Hepatocyte (in vitro differentiated cells): Measurements from ENCODE around the gene IL16. TPM values are rescaled to one million over a fixed set of nuclear protein-coding genes. Genes with fewer than 3 reads are reported as not detected.

Experiments used
- DNase-seq: peaks from one replicate; pipeline ENCODE4 v3.0.0-alpha.2; 2016; ENCODE audit warnings: low spot score
- H2AFZ ChIP-seq: fragments of 200-600 bp; sonication (generic); 2 replicates; pipeline ENCODE4 v1.6.0; 2016; ENCODE audit warnings: antibody characterized with exemption, mild to moderate bottlenecking
- H3K27ac ChIP-seq: fragments of 200-600 bp; sonication (generic); 2 replicates; pipeline ENCODE4 v1.5.1; 2016; ENCODE audit warnings: mild to moderate bottlenecking
- H3K27me3 ChIP-seq: fragments of 200-600 bp; sonication (generic); 2 replicates; pipeline ENCODE4 v1.6.1; 2016
- H3K36me3 ChIP-seq: fragments of 200-600 bp; sonication (generic); replicated peaks from 2 replicates; pipeline ENCODE4 v1.5.1; 2016; ENCODE audit warnings: low read depth; ENCODE audit not compliant: insufficient read depth
- H3K4me1 ChIP-seq: fragments of 200-600 bp; sonication (generic); 2 replicates; pipeline ENCODE4 v1.5.1; 2016; ENCODE audit warnings: mild to moderate bottlenecking, moderate library complexity; ENCODE audit not compliant: insufficient read depth
- H3K4me2 ChIP-seq: fragments of 200-600 bp; sonication (generic); 2 replicates; pipeline ENCODE4 v1.6.0; 2016
- H3K4me3 ChIP-seq: fragments of 200-600 bp; sonication (generic); 2 replicates; pipeline ENCODE4 v1.5.1; 2016; ENCODE audit warnings: mild to moderate bottlenecking
- H3K79me2 ChIP-seq: fragments of 200-600 bp; sonication (generic); 2 replicates; pipeline ENCODE4 v1.6.0; 2017; ENCODE audit warnings: mild to moderate bottlenecking
- H3K9me2 ChIP-seq: fragments of 200-600 bp; sonication (generic); replicated peaks from 2 replicates; pipeline ENCODE4 v1.6.0; 2017; ENCODE audit warnings: mild to moderate bottlenecking; ENCODE audit not compliant: insufficient read depth
- H3K9me3 ChIP-seq: fragments of 200-600 bp; sonication (generic); 2 replicates; pipeline ENCODE4 v1.5.1; 2016; ENCODE audit warnings: low read depth, mild to moderate bottlenecking
- H4K20me1 ChIP-seq: fragments of 200-600 bp; sonication (generic); 2 replicates; pipeline ENCODE4 v1.6.0; 2016; ENCODE audit warnings: mild to moderate bottlenecking; ENCODE audit not compliant: insufficient read depth, poor library complexity, severe bottlenecking
- CTCF ChIP-seq: fragments of 200-600 bp; sonication (generic); IDR thresholded peaks from 2 replicates; pipeline ENCODE4 v1.5.1; 2016; ENCODE audit warnings: antibody characterized with exemption, mild to moderate bottlenecking; ENCODE audit not compliant: poor library complexity
- EZH2 ChIP-seq: fragments of 200-600 bp; sonication (generic); IDR thresholded peaks from 2 replicates; pipeline ENCODE4 v1.6.1; 2016; ENCODE audit warnings: antibody characterized with exemption, mild to moderate bottlenecking, borderline replicate concordance
- EZH2phosphoT487 ChIP-seq: fragments of 200-600 bp; sonication (generic); IDR thresholded peaks from one replicate; pipeline ENCODE4 v1.6.1; 2018; ENCODE audit warnings: antibody characterized with exemption, mild to moderate bottlenecking, low read depth, moderate library complexity; ENCODE audit not compliant: unreplicated experiment, severe bottlenecking
- WGBS: methylation state at CpG from one replicate; pipeline ENCODE4 v1.1.6; 2016; ENCODE audit warnings: low lambda C conversion rate; ENCODE audit errors: missing lambda C conversion rate; 5-methylcytosine and 5-hydroxymethylcytosine counted together
- polyA plus RNA-seq: library from polyadenylated mRNA; unstranded; fragments of >200 nt; fragmentation: Nextera tagmentation; extraction: Ambion mirVana; gene quantifications from 2 replicates; pipeline ENCODE4 v1.2.1, GENCODE V29; 2016
- total RNA-seq: library from RNA; depleted of rRNA; stranded (reverse); fragments of >200 nt; gene quantifications from 2 replicates; pipeline ENCODE4 v1.2.3, GENCODE V29; 2014

Gene IL16
- total and polyA plus RNA-seq, 2 experiments from 2014 or later = 1.1 to 2.4 TPM

GRCh38 chr15:81286621-81287121 is 90.0 kb downstream of the IL16 start:
- TF ChIP-seq EZH2phosphoT487 = no peak
- TF ChIP-seq CTCF = no peak
- TF ChIP-seq EZH2 = no peak
- H3K27me3 ChIP-seq = no peaks in the 10 kb centered on the region
- no peaks in the 10 kb centered on the region for H3K36me3 ChIP-seq
- no peak overlapping the region for H3K27ac ChIP-seq
- no peak overlapping the region for H3K4me2 ChIP-seq
- no peaks in the 10 kb centered on the region for H3K9me3 ChIP-seq
- H3K4me3 ChIP-seq = no peak overlapping the region
- DNase-seq = no peak
- H3K4me1 ChIP-seq = no peaks in the 10 kb centered on the region
- WGBS = 91% methylated on average over 2 of the region's 2 CpGs
- H3K79me2 ChIP-seq = no peaks in the 10 kb centered on the region
- no peaks in the 10 kb centered on the region for H4K20me1 ChIP-seq
- H3K9me2 ChIP-seq = no peaks in the 10 kb centered on the region
- H2AFZ ChIP-seq = no peak overlapping the region

- no peaks in the 10 kb centered on the region for H3K9me3 ChIP-seq
- 94% methylated on average over 3 of the region's 3 CpGs for WGBS
- TF ChIP-seq EZH2phosphoT487 = no peak
- TF ChIP-seq CTCF = no peak
- no peak for TF ChIP-seq EZH2
These were observed 91.4 kb downstream of the IL16 start for GRCh38 chr15:81288040-81288439.

GRCh38 chr15:81288616-81289015 is 91.9 kb downstream of the IL16 start:
- Histone ChIP-seq H3K36me3 (no peaks in the 10 kb centered on the region), H3K27me3 (no peaks in the 10 kb centered on the region), H3K4me1 (no peaks in the 10 kb centered on the region), H3K4me2 (no peak overlapping the region), H3K9me2 (no peaks in the 10 kb centered on the region), H3K9me3 (no peaks in the 10 kb centered on the region), H4K20me1 (no peaks in the 10 kb centered on the region), H2AFZ (no peak overlapping the region), H3K4me3 (no peak overlapping the region), H3K79me2 (no peaks in the 10 kb centered on the region), H3K27ac (no peak overlapping the region)
- no peak for TF ChIP-seq EZH2
- no peak for TF ChIP-seq EZH2phosphoT487
- no peak for TF ChIP-seq CTCF
- DNase-seq = no peak
- WGBS = 92% methylated on average over 8 of the region's 8 CpGs

More at GRCh38 chr15:81288040-81288439, 91.4 kb downstream of the IL16 start:
- Histone ChIP-seq H3K4me2 (no peak overlapping the region), H2AFZ (no peak overlapping the region), H3K27ac (no peak overlapping the region), H3K4me3 (no peak overlapping the region), H3K27me3 (no peaks in the 10 kb centered on the region), H3K79me2 (no peaks in the 10 kb centered on the region), H3K36me3 (no peaks in the 10 kb centered on the region), H4K20me1 (no peaks in the 10 kb centered on the region), H3K4me1 (no peaks in the 10 kb centered on the region), H3K9me2 (no peaks in the 10 kb centered on the region)
- DNase-seq = no peak

- Histone ChIP-seq H3K4me2 (no peak overlapping the region), H4K20me1 (no peaks in the 10 kb centered on the region), H3K4me3 (no peak overlapping the region), H3K4me1 (no peaks in the 10 kb centered on the region), H3K9me2 (no peaks in the 10 kb centered on the region), H3K79me2 (no peaks in the 10 kb centered on the region), H3K27ac (no peak overlapping the region), H3K9me3 (no peaks in the 10 kb centered on the region), H2AFZ (no peak overlapping the region), H3K27me3 (no peaks in the 10 kb centered on the region), H3K36me3 (no peaks in the 10 kb centered on the region)
- TF ChIP-seq EZH2 = no peak
- no peak for TF ChIP-seq CTCF
- no peak for TF ChIP-seq EZH2phosphoT487
- no peak for DNase-seq
- WGBS = 92% methylated on average over 4 of the region's 4 CpGs
These were observed 93.2 kb downstream of the IL16 start for GRCh38 chr15:81289910-81290309.
